Neural crest cell (in vitro differentiated cells): ENCODE data around the gene DSG4. TPM values are rescaled to one million over a fixed set of nuclear protein-coding genes. Genes with fewer than 3 reads are reported as not detected.

Experiments
- DNase-seq: peaks from one replicate; pipeline ENCODE4 v3.0.0; 2021; ENCODE audit warnings: low read depth, mixed read lengths, low spot score
- H3K27ac Mint-ChIP-seq: one replicate; pipeline ENCODE4 v1.8.0; 2021; ENCODE audit warnings: mild to moderate bottlenecking, mixed read lengths; ENCODE audit not compliant: unreplicated experiment
- H3K27me3 Mint-ChIP-seq: 2 replicates; pipeline ENCODE4 v1.8.0; 2021; ENCODE audit warnings: low read depth, mild to moderate bottlenecking, mixed read lengths
- H3K36me3 Mint-ChIP-seq: 2 replicates; pipeline ENCODE4 v1.8.0; 2021; ENCODE audit warnings: low read depth, mild to moderate bottlenecking, mixed read lengths
- H3K4me1 Mint-ChIP-seq: 2 replicates; pipeline ENCODE4 v1.8.0; 2021; ENCODE audit warnings: mixed read lengths
- H3K4me3 Mint-ChIP-seq: one replicate; pipeline ENCODE4 v1.8.0; 2021; ENCODE audit warnings: mild to moderate bottlenecking, mixed read lengths
- H3K9me3 Mint-ChIP-seq: 2 replicates; pipeline ENCODE4 v1.8.0; 2021; ENCODE audit warnings: mixed read lengths
- total RNA-seq: library from RNA; stranded (reverse); gene quantifications from 2 replicates; pipeline ENCODE4 v1.2.1, GENCODE V29; 2021
- TF ChIP-seq, protein P1 (sequence below): fragments of 200-600 bp; sonication (generic); conservative IDR thresholded peaks from 2 replicates; pipeline ENCODE4 v1.5.0; 2021; ENCODE audit warnings: antibody characterized with exemption, mild to moderate bottlenecking

The DSG4 gene
- total RNA-seq, 1 donor from 2014 or later: not detected

DNA sequence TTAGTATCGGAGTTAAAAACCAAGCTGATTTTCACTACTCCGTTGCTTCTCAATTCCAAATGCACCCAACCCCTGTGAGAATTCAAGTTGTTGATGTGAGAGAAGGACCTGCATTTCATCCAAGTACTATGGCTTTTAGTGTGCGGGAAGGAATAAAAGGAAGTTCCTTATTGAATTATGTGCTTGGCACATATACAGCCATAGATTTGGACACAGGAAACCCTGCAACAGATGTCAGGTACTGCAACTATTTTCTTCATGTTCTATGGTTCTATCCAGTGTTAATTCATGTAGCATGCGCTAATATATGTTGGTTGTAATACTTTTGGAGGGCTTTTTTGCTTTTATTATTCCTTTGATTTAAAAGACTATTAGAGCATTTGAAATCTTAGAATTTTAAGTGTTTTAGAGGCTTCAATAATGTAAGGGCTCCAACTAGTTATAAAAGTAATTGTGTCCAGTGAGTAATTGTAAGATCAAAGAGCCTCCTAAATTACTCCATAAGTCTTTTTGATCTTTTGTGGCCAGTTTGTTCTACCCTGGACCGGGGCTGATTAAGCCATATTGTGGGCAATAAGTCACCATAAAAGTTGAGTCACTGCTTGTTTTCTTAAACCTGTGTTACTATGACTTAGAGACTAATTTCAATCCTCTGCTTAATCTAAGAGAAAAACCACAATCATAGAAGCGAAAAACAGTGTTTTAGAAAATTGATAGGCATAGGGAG, 22.9 kb downstream of the DSG4 start:
- Mint-ChIP-seq H3K27ac (no peak overlapping the region), H3K27me3 (peaks cover 3% of the 10 kb centered on the region), H3K4me1 (peaks cover 7% of the 10 kb centered on the region), H3K36me3 (no peaks in the 10 kb centered on the region), H3K4me3 (no peak overlapping the region), H3K9me3 (no peaks in the 10 kb centered on the region)
- TF ChIP-seq, protein P1, sequence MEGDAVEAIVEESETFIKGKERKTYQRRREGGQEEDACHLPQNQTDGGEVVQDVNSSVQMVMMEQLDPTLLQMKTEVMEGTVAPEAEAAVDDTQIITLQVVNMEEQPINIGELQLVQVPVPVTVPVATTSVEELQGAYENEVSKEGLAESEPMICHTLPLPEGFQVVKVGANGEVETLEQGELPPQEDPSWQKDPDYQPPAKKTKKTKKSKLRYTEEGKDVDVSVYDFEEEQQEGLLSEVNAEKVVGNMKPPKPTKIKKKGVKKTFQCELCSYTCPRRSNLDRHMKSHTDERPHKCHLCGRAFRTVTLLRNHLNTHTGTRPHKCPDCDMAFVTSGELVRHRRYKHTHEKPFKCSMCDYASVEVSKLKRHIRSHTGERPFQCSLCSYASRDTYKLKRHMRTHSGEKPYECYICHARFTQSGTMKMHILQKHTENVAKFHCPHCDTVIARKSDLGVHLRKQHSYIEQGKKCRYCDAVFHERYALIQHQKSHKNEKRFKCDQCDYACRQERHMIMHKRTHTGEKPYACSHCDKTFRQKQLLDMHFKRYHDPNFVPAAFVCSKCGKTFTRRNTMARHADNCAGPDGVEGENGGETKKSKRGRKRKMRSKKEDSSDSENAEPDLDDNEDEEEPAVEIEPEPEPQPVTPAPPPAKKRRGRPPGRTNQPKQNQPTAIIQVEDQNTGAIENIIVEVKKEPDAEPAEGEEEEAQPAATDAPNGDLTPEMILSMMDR: no peak
- no peak for DNase-seq

DNA sequence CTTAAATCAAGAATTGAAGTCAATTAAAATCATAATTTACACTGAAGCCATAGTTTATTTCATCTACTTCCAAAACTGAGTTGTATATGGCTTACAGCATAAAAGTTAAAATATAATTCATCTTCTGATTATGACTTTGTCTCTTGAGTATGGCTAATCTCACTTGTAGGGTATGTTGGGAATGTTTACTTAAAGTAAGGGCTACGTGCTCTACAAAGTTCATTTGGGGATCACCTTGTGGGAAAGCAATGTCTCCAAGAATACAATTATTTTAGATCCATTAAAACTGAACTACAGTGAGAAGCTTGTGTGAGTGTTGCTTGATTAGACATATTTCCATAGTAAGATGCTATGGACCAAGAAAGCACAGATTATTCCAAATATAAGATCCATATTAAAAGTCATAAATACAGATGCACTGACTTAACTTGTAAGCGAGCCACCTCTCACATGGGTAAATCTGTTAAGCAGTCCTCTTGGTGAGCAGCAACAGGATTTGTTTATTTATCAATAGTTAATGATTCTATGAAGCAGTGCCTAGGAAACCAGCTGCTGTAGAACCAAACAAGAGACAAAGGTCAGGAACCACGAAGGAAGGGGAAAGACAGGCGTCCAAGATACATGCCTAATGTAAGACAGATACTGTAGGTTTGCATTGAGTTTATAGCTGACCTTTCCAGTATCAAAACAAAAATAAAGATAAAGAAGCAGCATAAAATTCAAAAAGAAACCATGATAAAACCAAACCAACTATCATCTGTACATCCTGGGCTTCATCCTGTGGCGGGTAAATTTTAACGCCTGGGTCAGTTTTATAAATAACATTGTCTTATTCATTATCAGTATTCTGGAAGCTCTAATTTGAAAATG, 24.8 kb downstream of the DSG4 start:
- peaks cover 3% of the 10 kb centered on the region for H3K27me3 Mint-ChIP-seq
- peaks cover 7% of the 10 kb centered on the region for H3K4me1 Mint-ChIP-seq
- TF ChIP-seq, protein P1: no peak
- no peak overlapping the region for H3K4me3 Mint-ChIP-seq
- DNase-seq: no peak
- H3K27ac Mint-ChIP-seq: no peak overlapping the region
- H3K9me3 Mint-ChIP-seq: no peaks in the 10 kb centered on the region
- H3K36me3 Mint-ChIP-seq: no peaks in the 10 kb centered on the region

DNA sequence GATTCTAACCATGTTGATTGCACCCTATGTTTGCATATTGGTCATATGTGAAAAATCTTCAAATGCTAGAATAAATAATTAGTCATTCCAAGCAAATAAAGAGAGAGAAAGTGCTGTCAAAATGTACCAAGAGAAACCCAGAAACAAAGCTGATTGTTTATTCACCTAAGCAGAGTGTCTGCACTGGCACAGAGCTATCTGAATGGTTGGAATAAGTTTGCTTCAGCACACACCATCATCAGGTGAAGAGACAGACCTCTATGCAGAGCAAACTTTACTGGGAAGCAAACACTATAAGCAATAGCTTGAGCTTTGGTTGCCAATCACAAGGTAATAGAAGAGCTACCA, 25.4 kb downstream of the DSG4 start:
- no peaks in the 10 kb centered on the region for H3K36me3 Mint-ChIP-seq
- TF ChIP-seq, protein P1: no peak
- no peak overlapping the region for H3K27ac Mint-ChIP-seq
- no peak overlapping the region for H3K4me3 Mint-ChIP-seq
- DNase-seq: no peak
- H3K9me3 Mint-ChIP-seq: no peaks in the 10 kb centered on the region
- peaks cover 5% of the 10 kb centered on the region for H3K4me1 Mint-ChIP-seq
- peaks cover 3% of the 10 kb centered on the region for H3K27me3 Mint-ChIP-seq

DNA sequence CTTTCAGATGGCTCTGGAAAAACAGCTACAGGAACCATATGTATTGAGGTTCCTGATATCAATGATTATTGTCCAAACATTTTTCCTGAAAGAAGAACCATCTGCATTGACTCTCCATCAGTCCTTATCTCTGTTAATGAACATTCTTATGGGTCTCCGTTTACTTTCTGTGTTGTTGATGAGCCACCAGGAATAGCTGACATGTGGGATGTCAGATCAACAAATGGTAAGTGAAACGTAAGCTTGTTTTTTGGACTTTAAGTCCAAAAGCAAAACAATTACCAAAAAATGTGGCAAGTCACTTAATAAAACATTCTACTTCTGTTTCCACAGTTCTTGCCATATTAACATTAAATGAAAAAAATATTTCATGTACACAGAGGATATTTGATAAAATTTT, 26.8 kb downstream of the DSG4 start:
- Mint-ChIP-seq H3K4me1 (no peaks in the 10 kb centered on the region), H3K9me3 (no peaks in the 10 kb centered on the region), H3K27me3 (peaks cover 3% of the 10 kb centered on the region), H3K36me3 (no peaks in the 10 kb centered on the region), H3K27ac (no peak overlapping the region), H3K4me3 (no peak overlapping the region)
- TF ChIP-seq, protein P1: no peak
- DNase-seq: no peak

DNA sequence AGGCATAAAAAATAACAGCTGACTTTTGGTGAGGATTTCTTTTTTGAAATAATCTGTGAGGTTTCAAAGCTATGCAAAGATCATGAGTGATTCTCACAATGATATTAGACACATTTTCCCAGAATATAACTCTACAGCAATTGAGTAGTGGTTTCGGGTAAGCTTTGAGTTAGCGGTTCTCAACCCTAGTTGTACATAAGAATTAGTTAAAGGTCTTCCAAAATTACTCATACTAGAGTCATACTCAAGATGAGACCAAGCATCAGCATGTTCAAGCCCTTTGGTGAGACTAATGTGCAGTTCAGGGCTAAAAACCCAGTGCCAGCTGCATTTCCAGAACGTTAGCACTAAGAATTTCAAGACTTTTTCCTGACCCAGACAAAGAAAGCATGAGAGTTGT, 31.1 kb downstream of the DSG4 start:
- H3K9me3 Mint-ChIP-seq: peaks cover 3% of the 10 kb centered on the region
- H3K36me3 Mint-ChIP-seq: no peaks in the 10 kb centered on the region
- no peak overlapping the region for H3K4me3 Mint-ChIP-seq
- H3K4me1 Mint-ChIP-seq: no peaks in the 10 kb centered on the region
- peaks cover 3% of the 10 kb centered on the region for H3K27me3 Mint-ChIP-seq
- TF ChIP-seq, protein P1: no peak
- no peak for DNase-seq
- no peak overlapping the region for H3K27ac Mint-ChIP-seq
